Kidney (tissue), 14 donors: Measurements from ENCODE around the gene MEGF6. TPM values are rescaled to one million over a fixed set of nuclear protein-coding genes. Genes with fewer than 3 reads are reported as not detected.

Experiments
- DNase-seq, 5 donors: peaks; one replicate each; pipeline ENCODE4 v3.0.0-alpha.2; 2013 to 2020
- FAIRE-seq: peaks from 2 replicates; lab custom pipeline; 2012; peaks lifted over from hg19 to GRCh38; lab: Jason Lieb, UNC
- H3K27ac ChIP-seq, 2 donors: one replicate each; pipeline ENCODE4 v1.7.0; 2013; ENCODE audit warnings: low read depth in 2 of 2, low read length in 2 of 2, inconsistent platforms in 1 of 2
- H3K27me3 ChIP-seq: one replicate; pipeline ENCODE4 v1.7.1; 2013; ENCODE audit warnings: low read length, inconsistent platforms; ENCODE audit not compliant: control insufficient read depth, insufficient read depth
- H3K36me3 ChIP-seq, 3 donors: one replicate each; pipeline versions ENCODE4 v1.7.0 to v1.7.1; 2013; ENCODE audit warnings: low read length in 3 of 3, control low read depth in 1 of 3, inconsistent platforms in 1 of 3; ENCODE audit not compliant: insufficient read depth in 3 of 3, control insufficient read depth in 2 of 3
- H3K4me1 ChIP-seq, 3 donors: one replicate each; pipeline versions ENCODE4 v1.7.0 to v1.7.1; 2013; ENCODE audit warnings: low read length in 3 of 3, inconsistent platforms in 1 of 3, low read depth in 1 of 3; ENCODE audit not compliant: control insufficient read depth in 2 of 3, insufficient read depth in 2 of 3
- H3K4me3 ChIP-seq, 3 donors: one replicate each; pipeline versions ENCODE4 v1.7.0 to v1.8.1; 2013; ENCODE audit warnings: low read length in 3 of 3, control low read depth in 1 of 3, inconsistent platforms in 1 of 3
- H3K9ac ChIP-seq, 3 donors: one replicate each; pipeline versions ENCODE4 v1.7.0 to v1.7.1; 2013; ENCODE audit warnings: low read length in 3 of 3, control low read depth in 1 of 3, inconsistent platforms in 1 of 3
- H3K9me3 ChIP-seq, 3 donors: one replicate each; pipeline versions ENCODE4 v1.7.0 to v1.7.1; 2013; ENCODE audit warnings: low read length in 3 of 3, control low read depth in 1 of 3, inconsistent platforms in 1 of 3; ENCODE audit not compliant: control insufficient read depth in 2 of 3, insufficient read depth in 1 of 3
- CTCF ChIP-seq: IDR thresholded peaks from 3 replicates; pipeline ENCODE4 v1.5.1; 2012; ENCODE audit warnings: mild to moderate bottlenecking, moderate library complexity, borderline replicate concordance; ENCODE audit not compliant: insufficient read depth; ENCODE audit errors: extremely low read depth
- intact Hi-C: fragments of 100-400 bp; cut with DNase I; formaldehyde crosslinking; loops from one replicate; pipeline ENCODE4 v1.11.1; 2022
- polyA plus RNA-seq: library from polyadenylated mRNA; stranded (reverse); fragments of 350-450 nt; fragmentation: Illumina TruSeq; extraction: RNeasy Lipid Tissue Mini Kit (QIAGEN cat#74804); gene quantifications from one replicate; pipeline ENCODE4 v1.2.3, GENCODE V29; 2014; ENCODE audit warnings: low read depth, low replicate concordance; ENCODE audit not compliant: insufficient read depth
- total RNA-seq: library from RNA; stranded (reverse); fragmentation: NEBNext Ultra II Directional; extraction: Animal tissue kit (Norgen Biotek cat#: 25700); gene quantifications from one replicate; pipeline ENCODE4 v1.2.1, GENCODE V29; 2021
- donor health status: control.
- donor health status: control.
- donor health status: control.
- donor health status: control.
- donor health status: control.
- donor health status: DM: yes; HTN: yes; CAD: no.
- donor health status: Normal renal cell carcinoma (clear cell type).

MEGF6 gene
- total and polyA plus RNA-seq, 2 donors from 2014 or later: 2.8 to 10.9 TPM

DNA sequence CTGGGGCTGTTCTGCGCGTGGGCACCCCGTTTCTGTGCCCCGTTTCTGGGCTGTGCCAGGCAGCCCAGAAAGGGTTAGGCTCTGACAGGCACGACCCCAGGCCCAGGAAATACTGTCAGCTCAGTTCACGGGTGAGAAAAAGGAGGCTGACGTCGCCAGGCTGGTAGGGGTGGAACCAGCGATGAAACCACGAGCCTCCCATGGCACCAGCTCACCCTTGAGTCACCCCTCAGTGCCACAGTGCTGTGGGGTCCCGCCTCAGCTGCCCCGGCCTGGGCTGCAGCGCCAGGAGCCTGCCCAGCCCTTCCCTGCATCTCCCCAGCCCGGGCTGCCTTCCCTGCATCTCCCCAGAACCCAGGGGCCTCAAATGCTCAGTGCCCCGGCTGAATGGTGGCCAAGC is 11.5 kb downstream of the MEGF6 start:
- H3K36me3 ChIP-seq: no peaks in the 10 kb centered on the region
- FAIRE-seq: no peak
- no peak overlapping the region for H3K4me3 ChIP-seq
- H3K9me3 ChIP-seq: no peaks in the 10 kb centered on the region
- H3K27ac ChIP-seq: no peak overlapping the region
- H3K4me1 ChIP-seq: no peaks in the 10 kb centered on the region
- intact Hi-C loops: no loop called here
- no peak for TF ChIP-seq CTCF
- no peaks in the 10 kb centered on the region for H3K27me3 ChIP-seq
- DNase-seq: no peak
- no peak overlapping the region for H3K9ac ChIP-seq

DNA sequence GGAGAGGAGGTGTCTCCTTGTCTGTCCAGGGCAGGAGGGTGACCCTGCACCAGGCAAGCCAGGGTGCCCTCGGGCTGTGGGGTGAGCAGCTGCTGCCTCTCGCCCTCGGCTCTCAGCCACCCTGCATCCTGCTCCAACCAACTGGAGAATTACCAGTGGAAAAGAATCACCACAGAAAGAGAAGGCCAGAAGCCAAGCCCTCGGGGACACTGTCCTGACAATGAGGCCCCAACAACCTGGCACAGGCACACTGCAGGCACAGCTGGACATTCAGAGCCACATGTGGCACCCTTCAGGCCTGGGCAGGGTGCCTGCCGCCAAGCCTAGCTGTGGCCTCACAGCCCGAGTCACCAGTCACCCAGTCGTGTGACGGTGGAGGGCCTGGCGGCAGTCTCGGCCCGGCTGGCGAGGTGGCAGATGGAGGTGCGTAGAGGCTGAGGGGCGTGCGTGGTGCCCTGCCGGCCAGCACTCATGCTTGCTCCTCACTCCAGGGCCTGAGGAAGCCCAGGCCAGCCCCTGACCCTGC is 12.0 kb downstream of the MEGF6 start:
- Histone ChIP-seq H3K4me1 (no peaks in the 10 kb centered on the region), H3K4me3 (no peak overlapping the region), H3K36me3 (no peaks in the 10 kb centered on the region), H3K27me3 (no peaks in the 10 kb centered on the region), H3K9ac (no peak overlapping the region), H3K9me3 (no peaks in the 10 kb centered on the region), H3K27ac (no peak overlapping the region)
- intact Hi-C loops: no loop called here
- TF ChIP-seq CTCF: no peak
- DNase-seq: no peak
- FAIRE-seq: no peak

DNA sequence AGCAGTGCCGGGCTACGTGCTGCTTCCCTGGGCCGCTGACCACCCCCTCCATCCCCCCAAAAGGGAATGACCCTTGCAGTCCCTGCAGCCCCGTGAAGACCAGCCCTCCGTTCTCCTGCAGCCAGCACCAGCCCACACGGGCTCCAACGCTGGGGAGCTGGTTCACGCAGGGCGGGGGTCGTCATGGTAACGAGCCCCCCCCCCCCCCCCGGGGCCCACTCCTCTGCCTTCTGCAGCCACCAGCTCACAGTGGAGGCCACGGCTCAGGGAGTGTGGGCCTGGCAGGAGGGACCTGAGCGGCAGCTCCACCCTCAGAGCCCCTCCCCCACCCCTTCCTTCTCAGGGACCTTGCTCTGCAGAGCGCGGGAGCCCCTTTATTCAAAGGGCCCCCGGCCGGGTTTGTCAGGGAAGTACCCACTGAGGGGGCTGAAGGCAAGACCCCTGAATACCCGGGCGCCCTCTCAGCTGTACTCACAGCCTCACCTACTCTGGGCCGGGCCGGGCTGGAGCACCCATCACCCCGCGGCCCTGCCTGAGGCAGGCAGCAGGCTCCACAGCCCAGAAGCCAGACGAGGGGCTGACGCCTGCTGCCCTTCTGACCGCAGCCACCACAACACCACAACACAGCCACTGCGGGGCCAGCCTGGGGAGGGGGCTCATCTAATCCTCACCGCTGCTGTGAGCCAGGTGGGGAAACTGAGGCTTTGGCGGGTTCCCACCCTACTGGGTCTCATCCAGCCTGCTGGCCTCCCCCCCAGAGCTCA is 12.6 kb downstream of the MEGF6 start:
- FAIRE-seq: no peak
- H3K27ac ChIP-seq: no peak overlapping the region

More for the DNA sequence above, 12.6 kb downstream of the MEGF6 start:
- H3K9me3 ChIP-seq: no peaks in the 10 kb centered on the region
- TF ChIP-seq CTCF: no peak
- no peaks in the 10 kb centered on the region for H3K27me3 ChIP-seq
- DNase-seq: peak in 4 of 5 donors; percentile 68 to 90 (median 70)
- H3K4me1 ChIP-seq: no peaks in the 10 kb centered on the region
- H3K4me3 ChIP-seq: no peak overlapping the region
- no peak overlapping the region for H3K9ac ChIP-seq
- H3K36me3 ChIP-seq: no peaks in the 10 kb centered on the region
- intact Hi-C loops: no loop called here
